GM20000 (cell line): ENCODE data around the gene LIAS.

Experiments used
- DNase-seq: peaks from one replicate; pipeline ENCODE4 v3.0.0; 2012; ENCODE audit warnings: low spot score
- CTCF ChIP-seq: IDR thresholded peaks from 2 replicates; pipeline ENCODE4 v1.5.1; 2012; ENCODE audit warnings: mild to moderate bottlenecking, control low read depth; ENCODE audit errors: extremely low read depth, missing control alignments

LIAS gene

DNA sequence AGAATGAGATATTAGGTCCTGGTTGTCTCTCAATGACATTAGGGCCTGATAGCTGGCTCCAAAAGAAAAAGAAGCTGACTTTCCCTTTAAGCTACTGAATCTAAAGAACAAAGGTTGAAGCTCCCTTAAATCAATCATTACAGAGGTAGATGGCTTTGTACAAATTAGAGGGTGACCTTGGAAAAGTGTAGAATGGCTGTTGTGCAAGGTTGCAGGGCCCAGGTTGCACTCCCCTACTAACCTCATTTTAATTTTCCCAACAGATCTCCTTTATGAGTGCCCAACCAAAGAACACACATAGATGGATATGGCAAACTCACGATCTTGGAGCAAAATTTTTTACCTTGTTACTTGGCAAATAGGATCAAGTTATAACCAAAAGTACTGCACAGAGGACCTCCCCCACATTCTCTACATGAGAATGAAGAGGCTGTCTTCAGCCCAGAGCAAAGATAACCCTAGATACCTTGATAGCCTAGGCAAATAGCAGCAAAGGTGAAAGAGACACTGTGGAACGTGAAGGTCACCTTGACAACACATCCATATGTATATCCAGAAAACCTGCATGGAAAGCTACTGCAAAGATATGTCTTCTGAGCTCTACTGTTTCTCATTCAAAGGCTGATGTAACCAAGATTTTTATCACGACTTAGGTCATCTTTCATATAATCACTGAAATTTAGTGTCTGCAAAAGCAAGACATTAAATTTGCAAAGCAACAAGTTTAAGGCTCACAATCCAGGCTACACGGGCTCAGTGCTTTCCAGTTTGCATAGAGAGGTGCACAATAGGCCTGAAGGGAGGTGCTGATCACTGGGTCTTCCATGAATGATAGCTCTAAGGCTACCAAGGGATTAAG, 29.2 kb upstream of the LIAS start:
- DNase-seq, result no peak
- TF ChIP-seq CTCF, result no peak

- DNase-seq, result no peak
Observed at GRCh38 chr4:39433878-39434492, 24.9 kb upstream of the LIAS start.

GRCh38 chr4:39435659-39436563, 22.9 kb upstream of the LIAS start:
- no peak for TF ChIP-seq CTCF
- no peak for DNase-seq

More at GRCh38 chr4:39433878-39434492, 24.9 kb upstream of the LIAS start:
- TF ChIP-seq CTCF, result no peak

GRCh38 chr4:39441593-39441992, 17.3 kb upstream of the LIAS start:
- TF ChIP-seq CTCF, result no peak
- DNase-seq, result no peak

DNA sequence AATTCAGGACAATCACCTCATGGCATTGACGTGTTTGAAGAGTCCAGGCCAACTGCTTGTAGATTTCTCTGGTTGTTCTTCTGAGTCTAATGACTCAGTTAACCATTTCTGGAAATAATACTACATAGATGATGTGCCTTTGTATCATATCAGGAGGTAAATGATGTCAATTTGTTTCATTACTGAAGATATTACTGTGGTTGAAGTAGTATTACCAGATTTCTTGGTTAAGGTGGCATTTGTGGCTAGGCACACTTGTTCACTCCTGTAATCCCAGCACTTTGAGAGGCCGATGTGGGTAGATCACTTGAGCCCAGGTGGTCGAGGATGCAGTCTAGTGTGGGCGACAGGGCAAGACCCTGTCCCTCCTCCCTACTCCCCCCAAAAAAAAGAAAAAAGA, 15.9 kb upstream of the LIAS start:
- TF ChIP-seq CTCF, result no peak
- no peak for DNase-seq

GRCh38 chr4:39446483-39446841, 12.4 kb upstream of the LIAS start:
- no peak for TF ChIP-seq CTCF
- DNase-seq, result no peak
